Keratinocyte (primary cell): Measurements from ENCODE around the gene PXN.

ENCODE experiments used
- EZH2 ChIP-seq: IDR thresholded peaks from one replicate; pipeline ENCODE4 v1.6.1; 2012; ENCODE audit warnings: inconsistent platforms, mild to moderate bottlenecking, low read length, moderate library complexity
- TF ChIP-seq, protein P1 (sequence below), 3 experiments: IDR thresholded peaks in 1 of 3; conservative IDR thresholded peaks in 1 of 3; optimal IDR thresholded peaks in 1 of 3; 2 replicates in 2 of 3; 3 replicates in 1 of 3; pipeline versions ENCODE3 to v1.5.1; 2011; ENCODE audit warnings: low read length in 3 of 3, mild to moderate bottlenecking in 3 of 3, moderate library complexity in 2 of 3, control low read depth in 1 of 3, inconsistent platforms in 1 of 3; ENCODE audit not compliant: insufficient read depth in 2 of 3; ENCODE audit errors: extremely low read depth in 1 of 3

- TF ChIP-seq, protein P1, sequence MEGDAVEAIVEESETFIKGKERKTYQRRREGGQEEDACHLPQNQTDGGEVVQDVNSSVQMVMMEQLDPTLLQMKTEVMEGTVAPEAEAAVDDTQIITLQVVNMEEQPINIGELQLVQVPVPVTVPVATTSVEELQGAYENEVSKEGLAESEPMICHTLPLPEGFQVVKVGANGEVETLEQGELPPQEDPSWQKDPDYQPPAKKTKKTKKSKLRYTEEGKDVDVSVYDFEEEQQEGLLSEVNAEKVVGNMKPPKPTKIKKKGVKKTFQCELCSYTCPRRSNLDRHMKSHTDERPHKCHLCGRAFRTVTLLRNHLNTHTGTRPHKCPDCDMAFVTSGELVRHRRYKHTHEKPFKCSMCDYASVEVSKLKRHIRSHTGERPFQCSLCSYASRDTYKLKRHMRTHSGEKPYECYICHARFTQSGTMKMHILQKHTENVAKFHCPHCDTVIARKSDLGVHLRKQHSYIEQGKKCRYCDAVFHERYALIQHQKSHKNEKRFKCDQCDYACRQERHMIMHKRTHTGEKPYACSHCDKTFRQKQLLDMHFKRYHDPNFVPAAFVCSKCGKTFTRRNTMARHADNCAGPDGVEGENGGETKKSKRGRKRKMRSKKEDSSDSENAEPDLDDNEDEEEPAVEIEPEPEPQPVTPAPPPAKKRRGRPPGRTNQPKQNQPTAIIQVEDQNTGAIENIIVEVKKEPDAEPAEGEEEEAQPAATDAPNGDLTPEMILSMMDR (optimal IDR thresholded peaks at IDR 0.05 in 1 of 3, IDR thresholded peaks at IDR 0.05 in 1 of 3, conservative IDR thresholded peaks at IDR 0.05 in 1 of 3; ENCODE audit: extremely low read depth in 1 of 3, insufficient read depth in 2 of 3, low read length in 3 of 3) = peak in 1 of 3 experiments; percentile 17
- TF ChIP-seq EZH2 = no peak
These were observed 29.9 kb downstream of the PXN start for GRCh38 chr12:120235369-120236323.
